BJ (cell line): Measurements from ENCODE around the gene RERE. TPM values are rescaled to one million over a fixed set of nuclear protein-coding genes. Genes with fewer than 3 reads are reported as not detected.

Experiments
- CTCF ChIA-PET: fragments of 350-600 bp; formaldehyde crosslinking; extraction: SDS; loops from one replicate; lab custom pipeline; 2021; ENCODE audit warnings: antibody characterized with exemption, inconsistent platforms; lab: Yijun Ruan, JAX
- POLR2A ChIA-PET: fragments of 300-600 bp; sonication (Branson Sonifier 250); formaldehyde crosslinking; extraction: SDS; loops from one replicate; lab custom pipeline; 2021; ENCODE audit warnings: antibody characterized with exemption; lab: Charles Lee
- DNase-seq: peaks from one replicate; pipeline ENCODE4 v3.0.0-alpha.2; 2011; ENCODE audit warnings: low read depth
- H3K27me3 ChIP-seq: 2 replicates; pipeline ENCODE4 v1.6.0; 2011; ENCODE audit warnings: low read length; ENCODE audit not compliant: control insufficient read depth, insufficient read depth
- H3K36me3 ChIP-seq: 2 replicates; pipeline ENCODE4 v1.5.1; 2011; ENCODE audit warnings: low read length; ENCODE audit not compliant: control insufficient read depth, insufficient read depth
- H3K4me3 ChIP-seq: 2 replicates; pipeline ENCODE4 v1.5.1; 2011; ENCODE audit warnings: low read depth, mild to moderate bottlenecking, control low read depth, low read length
- polyA plus RNA-seq: library from polyadenylated mRNA; depleted of rRNA; stranded (reverse); fragments of >200 nt; gene quantifications from 2 replicates; pipeline ENCODE4 v1.2.3, GENCODE V29; 2011
- TF ChIP-seq, protein P1 (sequence below): IDR thresholded peaks from 2 replicates; pipeline ENCODE4 v1.5.1; 2011; ENCODE audit warnings: low read depth, mild to moderate bottlenecking, control low read depth, inconsistent platforms, low read length, moderate library complexity; ENCODE audit not compliant: insufficient read depth

Gene RERE
- polyA plus RNA-seq, 1 experiment = 3.8 TPM

DNA sequence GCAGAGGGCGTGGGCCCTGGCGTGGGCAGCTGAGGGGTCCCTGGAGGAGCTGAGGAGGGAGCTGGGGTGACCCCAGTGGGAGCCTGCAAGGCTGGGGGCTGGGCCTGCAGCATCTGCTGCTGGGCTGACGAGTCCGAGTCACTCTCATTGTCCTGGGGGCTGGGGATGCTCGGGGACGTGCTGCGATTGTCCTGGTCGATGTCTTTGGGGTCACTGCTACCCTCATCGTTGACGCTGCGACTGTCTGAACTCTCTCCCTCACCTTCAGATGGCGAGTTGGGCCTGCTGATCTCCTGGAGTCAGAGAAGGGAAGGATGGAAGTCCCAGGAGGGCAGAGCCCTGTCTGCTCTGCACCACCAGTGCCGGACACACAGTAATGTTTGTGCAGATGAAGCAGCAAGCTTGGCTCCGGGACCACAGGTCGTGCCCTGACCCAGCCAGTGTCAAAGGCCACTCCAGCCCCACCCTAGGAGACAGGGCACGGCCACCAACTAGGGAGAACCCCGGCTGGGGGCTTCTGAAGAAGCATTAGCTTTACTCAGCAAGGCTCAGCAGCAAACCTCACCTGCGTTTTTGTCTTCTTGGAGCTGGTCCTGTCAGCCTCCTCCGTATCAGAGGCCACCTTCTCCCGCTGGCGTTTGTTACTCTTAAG is 456.1 kb downstream of the RERE start:
- CTCF ChIA-PET = interaction anchor here (0.6 to 3.3 kb wide), 3 partner anchors 11 to 288 kb away, joined by 3 to 17 read pairs (median 3); no protein-coding TSS in a partner anchor
- Histone ChIP-seq H3K4me3 (no peak overlapping the region), H3K36me3 (peaks cover 58% of the 10 kb centered on the region), H3K27me3 (no peaks in the 10 kb centered on the region)
- DNase-seq = no peak
- TF ChIP-seq, protein P1, sequence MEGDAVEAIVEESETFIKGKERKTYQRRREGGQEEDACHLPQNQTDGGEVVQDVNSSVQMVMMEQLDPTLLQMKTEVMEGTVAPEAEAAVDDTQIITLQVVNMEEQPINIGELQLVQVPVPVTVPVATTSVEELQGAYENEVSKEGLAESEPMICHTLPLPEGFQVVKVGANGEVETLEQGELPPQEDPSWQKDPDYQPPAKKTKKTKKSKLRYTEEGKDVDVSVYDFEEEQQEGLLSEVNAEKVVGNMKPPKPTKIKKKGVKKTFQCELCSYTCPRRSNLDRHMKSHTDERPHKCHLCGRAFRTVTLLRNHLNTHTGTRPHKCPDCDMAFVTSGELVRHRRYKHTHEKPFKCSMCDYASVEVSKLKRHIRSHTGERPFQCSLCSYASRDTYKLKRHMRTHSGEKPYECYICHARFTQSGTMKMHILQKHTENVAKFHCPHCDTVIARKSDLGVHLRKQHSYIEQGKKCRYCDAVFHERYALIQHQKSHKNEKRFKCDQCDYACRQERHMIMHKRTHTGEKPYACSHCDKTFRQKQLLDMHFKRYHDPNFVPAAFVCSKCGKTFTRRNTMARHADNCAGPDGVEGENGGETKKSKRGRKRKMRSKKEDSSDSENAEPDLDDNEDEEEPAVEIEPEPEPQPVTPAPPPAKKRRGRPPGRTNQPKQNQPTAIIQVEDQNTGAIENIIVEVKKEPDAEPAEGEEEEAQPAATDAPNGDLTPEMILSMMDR = no peak
- POLR2A ChIA-PET = no interaction called here

DNA sequence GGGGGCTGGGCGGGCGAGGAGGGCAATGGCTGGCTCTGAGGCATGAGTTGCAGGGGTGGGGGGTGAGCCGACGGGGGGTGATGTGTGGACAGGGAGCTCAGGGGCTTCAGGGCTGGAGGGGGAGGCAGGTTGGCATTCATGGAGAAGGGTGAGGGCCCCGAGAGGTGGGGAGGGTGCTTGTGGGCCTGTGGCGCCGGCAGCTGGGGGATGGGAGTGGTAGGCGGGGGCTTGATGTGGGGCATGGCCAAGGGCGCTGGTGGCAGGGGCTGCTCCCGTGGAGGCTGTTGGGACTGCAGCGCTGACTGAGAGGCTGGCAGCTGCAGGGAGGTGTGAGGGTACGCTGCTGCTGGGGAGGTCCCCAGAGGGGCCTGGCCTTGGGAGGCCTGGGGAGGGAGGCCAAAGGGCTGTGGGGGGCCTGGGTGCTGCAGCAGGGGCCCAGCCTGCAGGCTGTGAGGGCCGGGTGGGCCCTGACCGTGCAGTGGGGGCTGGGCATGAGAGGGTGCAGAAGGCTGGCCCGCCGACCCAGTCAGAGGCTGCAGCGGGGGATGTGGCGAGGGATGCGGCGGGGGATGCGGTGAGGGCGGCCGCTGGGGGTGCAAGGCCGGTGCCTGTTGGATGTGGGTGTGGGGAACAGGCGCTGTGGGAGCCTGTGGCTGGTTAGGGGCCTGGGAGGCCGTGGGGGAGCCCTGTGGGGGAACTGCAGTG is 456.8 kb downstream of the RERE start:
- Histone ChIP-seq H3K4me3 (no peak overlapping the region), H3K27me3 (no peaks in the 10 kb centered on the region), H3K36me3 (peaks cover 65% of the 10 kb centered on the region)
- TF ChIP-seq, protein P1 = no peak
- ChIA-PET CTCF (interaction anchor here (0.5 to 3.3 kb wide), 3 partner anchors 8 to 491 kb away, joined by 3 to 17 read pairs (median 3); no protein-coding TSS in a partner anchor), POLR2A (no interaction called here)
- no peak for DNase-seq

DNA sequence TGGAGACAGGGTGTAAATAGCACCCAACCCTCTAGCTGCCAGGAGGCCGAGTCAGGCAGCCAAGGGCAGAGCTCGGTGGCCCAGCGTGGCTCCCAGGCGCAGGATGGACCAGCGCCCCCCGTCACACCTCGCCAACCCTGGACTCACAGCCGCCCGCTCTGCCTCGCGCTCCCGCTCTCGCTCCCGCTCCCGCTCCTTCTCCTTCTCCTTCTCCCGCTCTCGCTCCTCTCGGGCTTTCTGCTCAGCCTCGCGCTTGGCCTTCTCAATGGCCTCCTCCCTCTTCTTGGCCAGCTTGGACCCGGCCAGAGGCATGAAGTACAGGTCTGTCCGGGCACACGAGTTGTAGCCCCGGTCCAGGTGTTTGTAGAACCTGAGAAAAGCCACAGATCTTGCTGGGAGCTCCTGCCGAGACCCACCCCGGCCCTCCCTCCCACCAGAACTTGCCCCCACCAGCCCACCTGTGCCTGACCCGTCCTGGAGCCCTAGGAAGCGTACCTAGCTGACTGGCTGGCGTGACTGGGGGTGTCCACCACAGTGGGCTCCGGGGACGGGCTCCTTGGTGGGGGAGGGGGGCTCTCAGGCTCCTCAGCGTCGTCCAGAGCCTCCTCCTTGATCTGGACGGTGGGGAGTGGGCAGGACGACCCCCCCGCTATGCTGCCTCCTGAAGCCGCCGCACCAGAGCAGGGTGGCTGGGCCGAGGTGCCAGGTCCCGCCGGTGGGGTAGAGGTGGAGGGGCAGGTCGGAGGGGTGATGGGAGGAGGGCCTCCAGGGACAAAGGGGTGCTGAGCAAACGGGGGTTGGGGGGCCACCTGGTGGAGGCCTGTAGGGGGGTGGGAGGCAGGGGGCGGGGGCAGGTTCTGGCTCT is 457.6 kb downstream of the RERE start:
- DNase-seq = no peak
- Histone ChIP-seq H3K4me3 (no peak overlapping the region), H3K36me3 (peaks cover 68% of the 10 kb centered on the region), H3K27me3 (no peaks in the 10 kb centered on the region)
- ChIA-PET CTCF (interaction anchor here (0.5 to 2.6 kb wide), 4 partner anchors 9 to 492 kb away, joined by 3 to 15 read pairs (median 4); no protein-coding TSS in a partner anchor), POLR2A (no interaction called here)
- TF ChIP-seq, protein P1 = no peak

DNA sequence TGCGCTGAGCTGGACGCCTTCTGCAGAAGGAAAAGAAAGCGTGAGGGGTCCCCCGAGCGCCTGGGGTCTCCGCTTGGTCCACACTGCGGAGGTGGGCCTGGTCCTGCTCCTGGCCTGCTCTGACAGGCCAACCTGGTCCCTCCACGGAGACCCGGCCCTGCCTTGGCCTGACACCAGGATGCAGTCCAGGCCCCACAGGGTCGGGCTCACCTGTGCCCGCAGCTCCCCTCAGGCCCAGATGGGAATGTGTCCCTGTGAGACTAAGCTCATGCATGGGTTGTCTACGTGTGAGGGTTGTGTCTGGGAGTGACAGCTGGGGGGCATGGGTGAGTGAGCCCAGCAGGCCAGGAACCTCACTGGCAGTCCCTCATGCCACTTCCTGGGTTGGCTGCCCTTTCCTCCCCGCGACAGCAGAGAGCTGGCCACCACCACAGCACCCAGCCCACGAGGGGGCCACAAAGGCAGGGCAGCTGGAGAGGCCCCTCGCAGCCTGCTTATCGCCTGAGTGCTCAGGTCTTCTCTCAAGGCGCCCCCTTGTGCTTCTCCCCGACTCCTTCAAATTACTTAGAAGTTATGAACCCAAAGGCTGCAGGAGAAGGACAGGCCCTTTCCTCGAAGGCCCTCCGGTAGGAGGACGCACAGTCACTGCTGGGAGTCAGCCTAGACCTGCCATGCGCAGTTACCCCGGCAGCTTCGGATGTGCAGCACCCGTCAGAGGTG is 458.4 kb downstream of the RERE start:
- H3K36me3 ChIP-seq = peaks cover 67% of the 10 kb centered on the region
- no peaks in the 10 kb centered on the region for H3K27me3 ChIP-seq
- ChIA-PET CTCF (interaction anchor here (1.6 to 2.6 kb wide), 2 partner anchors 10 to 14 kb away, joined by 6 to 15 read pairs; no protein-coding TSS in a partner anchor), POLR2A (no interaction called here)
- TF ChIP-seq, protein P1 = no peak
- H3K4me3 ChIP-seq = no peak overlapping the region
- DNase-seq = no peak
